Tibial nerve (tissue), 3 donors: Measurements from ENCODE around the gene XIRP1.

Experiments
- POLR2A ChIP-seq, 2 donors: fragments of 450-650 bp; IDR thresholded peaks; one replicate each; pipeline ENCODE4 v1.6.1; 2017; ENCODE audit warnings: antibody characterized with exemption in 2 of 2, mild to moderate bottlenecking in 2 of 2, moderate library complexity in 2 of 2
- TF ChIP-seq, protein P1 (sequence below), 5 experiments: fragments of 200-600 bp in 3 of 5; fragments of 450-650 bp in 2 of 5; sonication (generic) in 3 of 5; IDR thresholded peaks; one replicate each; pipeline ENCODE4 v1.5.1; 2016 to 2019; ENCODE audit warnings: antibody characterized with exemption in 5 of 5, mild to moderate bottlenecking in 3 of 5, moderate library complexity in 2 of 5

DNA sequence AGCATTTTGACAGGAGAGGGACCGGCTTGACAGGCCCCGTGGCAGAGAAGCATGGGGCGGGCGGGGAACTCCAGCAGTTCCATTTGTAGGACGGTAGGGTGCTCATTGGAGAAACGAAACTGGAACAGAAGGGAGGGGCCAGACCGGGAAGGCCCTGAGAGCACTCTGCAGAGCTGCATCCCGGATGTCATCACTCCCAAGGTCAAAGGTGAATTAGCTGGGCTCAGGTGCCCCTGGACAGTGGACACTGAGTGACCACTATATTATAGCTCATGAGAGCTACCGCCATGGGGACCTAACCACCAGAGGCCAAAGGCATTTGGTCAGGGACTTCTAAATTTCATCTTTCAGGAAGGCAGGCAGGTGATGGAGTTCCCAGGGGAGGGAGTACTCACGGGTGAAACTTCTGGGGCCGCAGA lies 46.3 kb downstream of the XIRP1 start:
- TF ChIP-seq, protein P1, sequence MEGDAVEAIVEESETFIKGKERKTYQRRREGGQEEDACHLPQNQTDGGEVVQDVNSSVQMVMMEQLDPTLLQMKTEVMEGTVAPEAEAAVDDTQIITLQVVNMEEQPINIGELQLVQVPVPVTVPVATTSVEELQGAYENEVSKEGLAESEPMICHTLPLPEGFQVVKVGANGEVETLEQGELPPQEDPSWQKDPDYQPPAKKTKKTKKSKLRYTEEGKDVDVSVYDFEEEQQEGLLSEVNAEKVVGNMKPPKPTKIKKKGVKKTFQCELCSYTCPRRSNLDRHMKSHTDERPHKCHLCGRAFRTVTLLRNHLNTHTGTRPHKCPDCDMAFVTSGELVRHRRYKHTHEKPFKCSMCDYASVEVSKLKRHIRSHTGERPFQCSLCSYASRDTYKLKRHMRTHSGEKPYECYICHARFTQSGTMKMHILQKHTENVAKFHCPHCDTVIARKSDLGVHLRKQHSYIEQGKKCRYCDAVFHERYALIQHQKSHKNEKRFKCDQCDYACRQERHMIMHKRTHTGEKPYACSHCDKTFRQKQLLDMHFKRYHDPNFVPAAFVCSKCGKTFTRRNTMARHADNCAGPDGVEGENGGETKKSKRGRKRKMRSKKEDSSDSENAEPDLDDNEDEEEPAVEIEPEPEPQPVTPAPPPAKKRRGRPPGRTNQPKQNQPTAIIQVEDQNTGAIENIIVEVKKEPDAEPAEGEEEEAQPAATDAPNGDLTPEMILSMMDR (IDR thresholded peaks at IDR 0.05): peak in 2 of 5 experiments; percentile 19 to 27
- no peak for TF ChIP-seq POLR2A (IDR thresholded peaks at IDR 0.05)
